ENCODE data around the gene AMZ1. TPM values are rescaled to one million over a fixed set of nuclear protein-coding genes. Genes with fewer than 3 reads are reported as not detected.

Gene AMZ1
- total RNA-seq, 1 donor from 2014 or later, result 0.05 TPM

DNA sequence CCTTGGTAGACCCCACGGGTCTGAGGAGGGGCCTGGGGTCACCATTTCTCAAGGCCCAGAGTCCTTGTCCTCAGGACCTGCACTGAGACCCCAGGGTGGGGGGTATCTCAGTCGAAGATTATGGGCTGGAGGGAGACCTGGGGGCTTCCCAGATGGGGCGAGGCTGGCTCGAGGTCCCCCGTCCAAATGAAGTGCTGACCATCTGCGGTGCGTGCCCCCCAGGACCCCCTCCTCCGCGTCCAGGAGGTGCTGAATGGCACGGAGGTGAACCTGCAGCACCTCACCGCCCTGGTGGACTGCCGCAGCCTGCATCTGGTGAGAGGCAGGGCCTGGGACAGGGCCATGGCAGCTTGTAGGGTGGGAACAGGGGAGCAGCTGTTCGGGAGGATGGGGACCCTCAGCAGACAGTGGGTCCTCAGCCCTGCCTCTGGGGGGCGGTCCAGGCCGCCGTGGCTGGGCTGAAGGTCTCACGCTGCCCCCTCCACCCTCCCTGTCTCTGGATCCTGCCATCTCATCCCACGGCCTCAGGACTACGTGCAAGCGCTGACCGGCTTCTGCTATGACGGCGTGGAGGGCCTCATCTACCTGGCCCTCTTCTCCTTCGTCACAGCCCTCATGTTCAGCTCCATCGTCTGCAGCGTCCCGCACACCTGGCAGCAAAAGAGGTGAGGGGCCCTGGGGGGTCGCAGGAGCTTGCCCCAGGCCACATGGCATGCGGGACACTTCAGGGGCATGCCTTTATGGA is 32.0 kb upstream of the AMZ1 start:
- TF ChIP-seq, protein P1, sequence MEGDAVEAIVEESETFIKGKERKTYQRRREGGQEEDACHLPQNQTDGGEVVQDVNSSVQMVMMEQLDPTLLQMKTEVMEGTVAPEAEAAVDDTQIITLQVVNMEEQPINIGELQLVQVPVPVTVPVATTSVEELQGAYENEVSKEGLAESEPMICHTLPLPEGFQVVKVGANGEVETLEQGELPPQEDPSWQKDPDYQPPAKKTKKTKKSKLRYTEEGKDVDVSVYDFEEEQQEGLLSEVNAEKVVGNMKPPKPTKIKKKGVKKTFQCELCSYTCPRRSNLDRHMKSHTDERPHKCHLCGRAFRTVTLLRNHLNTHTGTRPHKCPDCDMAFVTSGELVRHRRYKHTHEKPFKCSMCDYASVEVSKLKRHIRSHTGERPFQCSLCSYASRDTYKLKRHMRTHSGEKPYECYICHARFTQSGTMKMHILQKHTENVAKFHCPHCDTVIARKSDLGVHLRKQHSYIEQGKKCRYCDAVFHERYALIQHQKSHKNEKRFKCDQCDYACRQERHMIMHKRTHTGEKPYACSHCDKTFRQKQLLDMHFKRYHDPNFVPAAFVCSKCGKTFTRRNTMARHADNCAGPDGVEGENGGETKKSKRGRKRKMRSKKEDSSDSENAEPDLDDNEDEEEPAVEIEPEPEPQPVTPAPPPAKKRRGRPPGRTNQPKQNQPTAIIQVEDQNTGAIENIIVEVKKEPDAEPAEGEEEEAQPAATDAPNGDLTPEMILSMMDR (IDR thresholded peaks at IDR 0.05; ENCODE audit: unreplicated experiment), result no peak
- Mint-ChIP-seq H3K4me3 (ENCODE audit: unreplicated experiment) (no peak overlapping the region), H3K9me3 (ENCODE audit: unreplicated experiment) (no peaks in the 10 kb centered on the region), H3K36me3 (ENCODE audit: low read depth, unreplicated experiment) (peaks cover 12% of the 10 kb centered on the region), H3K27ac (ENCODE audit: unreplicated experiment) (no peak overlapping the region), H3K27me3 (ENCODE audit: unreplicated experiment) (peaks cover 7% of the 10 kb centered on the region), H3K4me1 (ENCODE audit: unreplicated experiment) (peaks cover 4% of the 10 kb centered on the region)
- DNase-seq (ENCODE audit: low spot score), result no peak

DNA sequence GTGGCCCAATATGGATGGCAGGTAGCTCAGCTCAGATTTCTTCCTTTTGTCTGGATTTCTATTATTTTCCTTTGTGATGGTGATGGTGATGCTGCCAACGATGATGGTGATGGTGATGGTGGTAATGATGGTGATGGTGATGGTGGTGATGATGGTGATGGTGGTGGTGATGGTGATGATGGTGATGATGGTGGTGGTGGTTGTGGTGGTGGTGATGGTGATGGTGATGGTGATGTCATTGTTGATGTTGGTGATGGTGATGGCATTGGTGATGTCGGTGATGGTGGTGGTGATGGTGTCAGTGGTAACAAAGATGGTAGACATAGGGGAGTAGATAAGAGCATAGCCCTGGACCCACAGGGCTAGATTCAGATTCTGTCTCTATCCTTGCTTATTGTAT is 30.8 kb upstream of the AMZ1 start:
- Mint-ChIP-seq H3K27ac (ENCODE audit: unreplicated experiment) (peak overlapping the region; percentile 6), H3K27me3 (ENCODE audit: unreplicated experiment) (peaks cover 7% of the 10 kb centered on the region), H3K4me3 (ENCODE audit: unreplicated experiment) (peak overlapping the region; percentile 76), H3K9me3 (ENCODE audit: unreplicated experiment) (no peaks in the 10 kb centered on the region), H3K36me3 (ENCODE audit: low read depth, unreplicated experiment) (peaks cover 8% of the 10 kb centered on the region), H3K4me1 (ENCODE audit: unreplicated experiment) (peaks cover 4% of the 10 kb centered on the region)
- TF ChIP-seq, protein P1 (IDR thresholded peaks at IDR 0.05; ENCODE audit: unreplicated experiment), result no peak
- DNase-seq (ENCODE audit: low spot score), result no peak

DNA sequence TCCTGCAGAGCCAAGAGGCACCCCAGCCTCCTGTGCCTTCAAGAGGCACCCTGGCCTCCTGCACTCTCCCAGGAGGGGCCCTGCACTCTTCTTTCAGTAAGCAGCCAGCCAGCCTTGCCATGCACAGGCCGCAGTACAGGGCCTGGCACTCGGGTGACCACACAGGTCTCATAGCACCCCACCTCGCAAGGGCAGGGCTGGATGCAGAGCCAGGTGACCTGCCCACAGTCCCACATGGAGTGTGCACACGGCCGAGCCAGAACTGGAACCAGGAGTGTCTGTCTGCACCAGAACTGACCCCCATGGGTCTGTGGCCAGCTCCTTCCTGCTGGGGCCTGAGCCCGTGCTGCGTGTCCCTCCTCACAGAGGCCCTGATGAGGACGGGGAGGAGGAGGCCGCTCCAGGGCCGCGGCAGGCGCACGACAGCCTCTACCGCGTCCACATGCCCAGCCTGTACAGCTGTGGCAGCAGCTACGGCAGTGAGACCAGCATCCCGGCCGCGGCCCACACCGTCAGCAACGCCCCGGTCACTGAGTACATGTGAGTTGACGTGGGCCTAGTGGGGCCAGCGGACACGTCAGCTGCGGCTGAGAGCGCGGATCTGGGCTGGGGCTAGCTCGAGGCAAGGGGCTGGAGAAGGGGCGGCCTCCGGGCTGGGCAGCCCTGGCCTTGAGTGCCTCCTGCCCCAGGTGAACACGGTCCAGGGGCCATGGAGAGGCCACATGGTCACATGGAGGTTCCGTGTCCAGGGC is 29.9 kb upstream of the AMZ1 start:
- H3K4me3 Mint-ChIP-seq (ENCODE audit: unreplicated experiment), result no peak overlapping the region
- H3K4me1 Mint-ChIP-seq (ENCODE audit: unreplicated experiment), result peaks cover 4% of the 10 kb centered on the region
- no peak for DNase-seq (ENCODE audit: low spot score)
- H3K9me3 Mint-ChIP-seq (ENCODE audit: unreplicated experiment), result no peaks in the 10 kb centered on the region
- peaks cover 11% of the 10 kb centered on the region for H3K27me3 Mint-ChIP-seq (ENCODE audit: unreplicated experiment)
- peak overlapping the region; percentile 42 for H3K27ac Mint-ChIP-seq (ENCODE audit: unreplicated experiment)
- H3K36me3 Mint-ChIP-seq (ENCODE audit: low read depth, unreplicated experiment), result peaks cover 6% of the 10 kb centered on the region
- TF ChIP-seq, protein P1 (IDR thresholded peaks at IDR 0.05; ENCODE audit: unreplicated experiment), result no peak

DNA sequence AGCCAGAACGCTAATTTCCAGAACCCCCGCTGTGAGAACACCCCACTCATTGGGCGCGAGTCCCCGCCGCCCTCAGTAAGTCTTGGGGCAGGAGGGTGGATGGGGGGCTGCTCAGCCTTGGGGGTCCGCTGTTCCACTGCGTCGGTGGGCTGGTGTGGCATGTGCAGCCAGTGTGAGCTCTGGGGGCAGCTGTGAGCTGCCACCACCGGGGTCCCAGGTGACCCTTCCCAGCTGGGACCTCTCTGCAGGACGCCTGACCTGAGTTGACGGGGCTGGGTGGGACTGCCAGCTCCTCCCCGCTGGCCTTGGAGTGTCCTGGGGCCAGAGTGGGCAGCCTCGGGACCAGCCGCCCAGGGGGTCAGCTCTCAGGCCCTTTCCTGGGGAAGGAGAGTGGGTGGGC is 29.1 kb upstream of the AMZ1 start:
- peaks cover 14% of the 10 kb centered on the region for H3K27me3 Mint-ChIP-seq (ENCODE audit: unreplicated experiment)
- no peak overlapping the region for H3K27ac Mint-ChIP-seq (ENCODE audit: unreplicated experiment)
- TF ChIP-seq, protein P1 (IDR thresholded peaks at IDR 0.05; ENCODE audit: unreplicated experiment), result no peak

More for the DNA sequence above, 29.1 kb upstream of the AMZ1 start:
- Mint-ChIP-seq H3K9me3 (ENCODE audit: unreplicated experiment) (no peaks in the 10 kb centered on the region), H3K36me3 (ENCODE audit: low read depth, unreplicated experiment) (peaks cover 6% of the 10 kb centered on the region), H3K4me1 (ENCODE audit: unreplicated experiment) (peaks cover 4% of the 10 kb centered on the region), H3K4me3 (ENCODE audit: unreplicated experiment) (no peak overlapping the region)
- no peak for DNase-seq (ENCODE audit: low spot score)

All from endothelial cell (in vitro differentiated cells).